ENCODE results near the gene MAML2. TPM values are rescaled to one million over a fixed set of nuclear protein-coding genes. Genes with fewer than 3 reads are reported as not detected.

Gene MAML2
- total RNA-seq, 6 experiments from 2014 or later = 24.9 to 30.8 (median 28.3) TPM

GRCh38 chr11:95984072-95984471 lies 358.9 kb downstream of the MAML2 start:
- H3K9me3 Mint-ChIP-seq = no peaks in the 10 kb centered on the region
- no peaks in the 10 kb centered on the region; the same call in 1 of the 2 replicates for H3K27me3 Mint-ChIP-seq (ENCODE audit: insufficient read depth)
- H3K4me3 Mint-ChIP-seq = no peak overlapping the region
- no peak for TF ChIP-seq CTCF (IDR thresholded peaks at IDR 0.05)
- peaks cover 26% of the 10 kb centered on the region for H3K4me1 Mint-ChIP-seq (ENCODE audit: low read depth)
- peak overlapping the region; percentile 84; the same call in 1 of the 2 replicates for H3K27ac Mint-ChIP-seq
- peaks cover 60% of the 10 kb centered on the region for H3K36me3 Mint-ChIP-seq (ENCODE audit: low read depth)
- no peak for DNase-seq

DNA sequence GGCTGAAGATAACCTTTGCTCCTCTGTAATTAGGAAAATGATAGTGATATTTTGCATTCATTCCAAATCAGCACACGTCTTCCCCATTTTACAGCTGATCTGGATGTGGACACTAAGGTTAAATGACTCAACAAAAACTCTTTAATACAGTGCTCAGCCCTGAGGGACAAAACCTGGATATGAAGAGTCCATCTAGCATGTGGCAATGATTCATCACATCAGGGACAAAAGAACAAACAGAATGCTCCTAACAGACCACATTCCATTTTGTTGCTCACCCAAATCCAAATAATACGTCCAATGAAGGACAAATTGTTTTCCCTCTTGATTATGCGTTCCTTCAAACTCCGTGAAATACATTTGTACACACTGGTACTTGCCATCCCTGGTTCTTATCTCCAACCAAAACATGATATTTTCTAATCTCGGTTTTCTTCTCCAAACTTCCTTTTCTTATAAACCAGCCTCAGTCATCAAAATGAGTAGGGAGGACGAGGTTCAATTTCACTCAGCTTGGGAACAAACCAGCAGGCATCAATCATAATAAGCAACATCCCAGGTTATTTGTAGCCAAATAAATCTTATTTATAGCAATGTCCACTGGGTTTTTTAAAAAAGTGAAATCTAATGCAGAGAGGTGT lies 365.3 kb downstream of the MAML2 start:
- Mint-ChIP-seq H3K27me3 (ENCODE audit: insufficient read depth) (no peaks in the 10 kb centered on the region), H3K27ac (peak overlapping the region; percentile 63), H3K9me3 (no peaks in the 10 kb centered on the region), H3K4me1 (ENCODE audit: low read depth) (peaks cover 23% of the 10 kb centered on the region), H3K36me3 (ENCODE audit: low read depth) (peaks cover 48% of the 10 kb centered on the region), H3K4me3 (no peak overlapping the region; the same call in 1 of the 2 replicates)
- no peak for TF ChIP-seq CTCF (IDR thresholded peaks at IDR 0.05)
- DNase-seq = peak; percentile 16

GRCh38 chr11:95976550-95976949 lies 366.4 kb downstream of the MAML2 start:
- Mint-ChIP-seq H3K4me3 (no peak overlapping the region), H3K27me3 (ENCODE audit: insufficient read depth) (no peaks in the 10 kb centered on the region), H3K36me3 (ENCODE audit: low read depth) (peaks cover 45% of the 10 kb centered on the region), H3K27ac (no peak overlapping the region), H3K4me1 (ENCODE audit: low read depth) (peaks cover 24% of the 10 kb centered on the region), H3K9me3 (no peaks in the 10 kb centered on the region)
- no peak for DNase-seq
- no peak for TF ChIP-seq CTCF (IDR thresholded peaks at IDR 0.05)

DNA sequence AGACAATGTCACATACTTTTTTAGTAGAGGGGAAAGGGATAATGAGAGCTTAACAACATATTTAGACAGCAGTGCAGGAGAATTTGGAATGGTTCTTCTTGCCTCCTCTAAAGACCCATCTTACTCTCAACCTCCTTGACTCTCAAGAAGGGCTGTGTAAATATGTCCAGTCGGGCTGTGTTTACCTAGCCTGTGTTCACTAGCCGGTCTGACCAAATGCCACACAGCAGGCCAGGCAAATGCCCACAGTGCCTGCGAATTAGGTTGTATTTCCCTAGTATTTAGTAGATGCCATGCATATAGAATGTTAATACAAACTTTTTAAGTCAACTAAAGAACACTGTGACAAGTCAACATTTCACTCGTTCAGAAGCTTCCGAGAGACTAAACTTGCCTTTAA lies 367.7 kb downstream of the MAML2 start:
- Mint-ChIP-seq H3K4me1 (ENCODE audit: low read depth) (peaks cover 24% of the 10 kb centered on the region), H3K27me3 (ENCODE audit: insufficient read depth) (no peaks in the 10 kb centered on the region), H3K4me3 (no peak overlapping the region), H3K9me3 (no peaks in the 10 kb centered on the region), H3K27ac (no peak overlapping the region), H3K36me3 (ENCODE audit: low read depth) (peaks cover 34% of the 10 kb centered on the region)
- no peak for TF ChIP-seq CTCF (IDR thresholded peaks at IDR 0.05)
- no peak for DNase-seq

GRCh38 chr11:95972060-95972459 lies 370.9 kb downstream of the MAML2 start:
- no peaks in the 10 kb centered on the region for H3K27me3 Mint-ChIP-seq (ENCODE audit: insufficient read depth)
- no peak overlapping the region for H3K4me3 Mint-ChIP-seq
- H3K36me3 Mint-ChIP-seq (ENCODE audit: low read depth) = peaks cover 7% of the 10 kb centered on the region; the same call in 1 of the 2 replicates
- H3K9me3 Mint-ChIP-seq = no peaks in the 10 kb centered on the region
- H3K4me1 Mint-ChIP-seq (ENCODE audit: low read depth) = peaks cover 12% of the 10 kb centered on the region
- H3K27ac Mint-ChIP-seq = no peak overlapping the region
- no peak for DNase-seq
- no peak for TF ChIP-seq CTCF (IDR thresholded peaks at IDR 0.05)
